Neural cell (in vitro differentiated cells): ENCODE data around the gene FAM171A1.

Experiments used
- CTCF ChIP-seq: fragments of 450-650 bp; IDR thresholded peaks from 2 replicates; pipeline ENCODE4 v1.5.1; 2014; ENCODE audit warnings: antibody characterized with exemption, mild to moderate bottlenecking, moderate library complexity; ENCODE audit not compliant: poor library complexity, severe bottlenecking
- EP300 ChIP-seq: fragments of 450-650 bp; conservative IDR thresholded peaks from 2 replicates; pipeline ENCODE4 v1.6.1; 2014; ENCODE audit warnings: antibody characterized with exemption, mild to moderate bottlenecking, moderate library complexity; ENCODE audit not compliant: poor library complexity, severe bottlenecking

GRCh38 chr10:15381420-15381819 is 10.3 kb upstream of the FAM171A1 start:
- TF ChIP-seq CTCF, result no peak
- TF ChIP-seq EP300, result no peak
